ENCODE results near the gene GNPAT. TPM values are rescaled to one million over a fixed set of nuclear protein-coding genes. Genes with fewer than 3 reads are reported as not detected.

GNPAT gene
- total RNA-seq, 1 donor from 2014 or later = 20.6 TPM

DNA sequence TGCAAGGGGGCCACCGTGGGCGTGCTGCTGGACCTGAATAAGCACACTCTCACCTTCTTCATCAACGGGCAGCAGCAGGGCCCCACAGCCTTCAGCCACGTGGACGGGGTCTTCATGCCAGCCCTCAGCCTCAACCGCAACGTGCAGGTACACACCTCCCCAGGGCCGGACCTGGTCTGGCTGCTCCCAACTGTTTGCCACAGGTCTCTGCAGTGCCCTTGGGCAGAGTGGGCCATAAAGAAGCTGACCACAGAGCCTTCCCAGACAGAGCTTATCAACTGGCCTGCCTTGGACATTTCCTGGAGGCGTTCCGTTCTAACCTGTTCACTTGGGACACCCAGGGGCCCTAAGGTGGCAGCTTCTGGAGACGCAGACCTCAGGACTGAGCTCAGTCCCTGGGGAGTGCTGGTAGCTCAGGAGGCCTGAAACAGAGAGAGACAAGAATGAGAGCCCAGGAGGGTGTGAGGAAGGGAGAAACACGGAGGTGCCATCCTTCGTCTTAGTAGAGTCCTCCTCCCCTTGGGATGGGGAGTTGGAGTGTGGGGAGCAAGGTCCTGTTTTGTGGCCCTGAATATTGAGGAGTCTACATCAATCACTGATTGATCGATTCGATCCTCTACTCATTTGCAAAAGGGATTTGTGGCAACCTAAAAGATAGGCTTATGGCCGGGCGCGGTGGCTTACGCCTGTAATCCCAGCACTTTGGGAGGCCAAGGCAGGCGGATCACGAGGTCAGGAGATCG, 27.0 kb upstream of the GNPAT start:
- ATAC-seq = no peak

DNA sequence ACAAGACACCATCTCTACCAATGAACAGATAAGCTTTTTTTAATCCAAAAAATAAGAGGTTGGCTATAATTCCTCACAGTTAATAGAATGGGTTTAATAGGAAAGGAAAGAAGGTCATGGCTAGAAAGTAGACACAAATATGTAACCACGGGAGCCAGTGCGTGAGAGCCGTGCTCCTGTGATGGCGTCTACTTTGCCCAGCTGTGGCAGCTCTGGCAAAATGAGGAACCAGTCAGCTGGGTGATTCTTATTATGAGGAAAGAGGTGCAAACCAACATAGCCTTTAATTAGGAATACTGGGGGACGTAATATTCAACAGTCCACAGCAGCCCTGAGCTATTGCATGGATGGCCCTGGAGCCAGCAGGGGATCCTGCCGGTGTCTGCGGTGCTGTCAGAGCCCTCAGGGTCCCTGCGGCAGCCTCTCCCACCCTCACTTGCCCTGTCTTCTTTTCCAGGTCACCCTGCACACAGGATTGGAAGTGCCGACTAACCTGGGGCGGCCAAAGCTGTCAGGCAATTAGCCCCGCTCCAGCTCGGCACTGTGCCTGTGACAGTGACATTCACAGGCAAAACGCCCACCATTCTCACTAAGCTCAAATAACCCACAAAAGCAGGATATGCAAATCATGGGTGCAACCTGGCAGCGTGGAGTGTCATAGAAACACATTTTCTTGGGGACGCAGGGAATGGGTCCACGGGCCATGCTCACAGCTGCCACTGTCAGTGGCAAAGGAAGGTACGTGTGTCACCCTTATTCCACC, 25.9 kb upstream of the GNPAT start:
- no peak for ATAC-seq

DNA sequence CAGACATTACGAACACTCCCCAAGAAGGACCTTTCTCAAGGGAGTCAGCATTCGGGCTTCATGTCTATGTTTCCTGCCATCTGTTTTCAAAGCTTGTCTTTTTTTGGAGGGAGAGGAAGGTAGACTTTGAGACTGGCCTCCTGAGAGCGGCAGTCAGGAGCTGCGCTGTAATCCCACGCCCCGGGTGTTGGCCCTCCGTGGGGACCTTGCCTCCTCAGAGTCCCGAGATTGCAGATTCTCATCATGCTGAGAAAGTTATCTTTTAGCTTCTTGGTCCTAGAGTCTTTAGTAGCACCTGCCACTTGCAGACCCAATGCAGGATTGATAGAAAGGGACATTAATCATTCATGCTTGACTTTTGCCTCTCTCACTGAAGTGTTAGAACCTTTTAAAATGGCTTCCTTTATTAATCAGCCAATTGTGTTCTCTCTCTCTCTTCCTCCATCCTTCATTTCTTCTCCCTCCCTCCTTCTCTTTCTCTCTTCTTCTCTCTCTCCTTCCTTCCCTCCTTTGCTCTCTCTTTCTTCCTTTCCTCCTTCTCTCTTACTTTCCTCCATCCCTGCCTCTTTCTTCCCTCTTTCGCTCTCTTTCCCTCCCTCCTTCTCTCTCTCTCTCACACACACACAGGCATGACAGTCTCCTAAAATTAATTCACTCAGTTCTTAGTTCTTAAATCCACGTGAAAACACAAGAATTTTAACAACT, 25.2 kb upstream of the GNPAT start:
- ATAC-seq = no peak

DNA sequence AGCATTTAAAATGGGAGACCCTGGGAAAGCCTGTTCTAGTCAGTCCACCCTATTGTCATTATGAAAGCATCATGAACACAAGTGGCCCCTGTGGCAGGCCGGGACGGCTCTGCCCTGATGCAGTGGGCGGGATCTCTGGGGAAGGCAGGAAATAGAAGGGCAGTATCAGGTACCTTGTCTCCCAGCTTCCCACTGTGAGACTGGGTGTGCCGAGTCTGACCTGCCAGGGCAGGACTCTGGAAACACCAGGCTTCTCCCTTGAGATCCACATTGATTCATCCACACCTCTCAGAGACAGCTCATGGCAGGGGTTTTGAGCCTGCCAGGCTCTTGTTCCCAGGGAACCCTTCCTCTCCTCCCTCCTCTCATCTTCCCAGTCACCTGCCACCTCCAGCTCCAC, 24.5 kb upstream of the GNPAT start:
- peak; percentile 86 for ATAC-seq

DNA sequence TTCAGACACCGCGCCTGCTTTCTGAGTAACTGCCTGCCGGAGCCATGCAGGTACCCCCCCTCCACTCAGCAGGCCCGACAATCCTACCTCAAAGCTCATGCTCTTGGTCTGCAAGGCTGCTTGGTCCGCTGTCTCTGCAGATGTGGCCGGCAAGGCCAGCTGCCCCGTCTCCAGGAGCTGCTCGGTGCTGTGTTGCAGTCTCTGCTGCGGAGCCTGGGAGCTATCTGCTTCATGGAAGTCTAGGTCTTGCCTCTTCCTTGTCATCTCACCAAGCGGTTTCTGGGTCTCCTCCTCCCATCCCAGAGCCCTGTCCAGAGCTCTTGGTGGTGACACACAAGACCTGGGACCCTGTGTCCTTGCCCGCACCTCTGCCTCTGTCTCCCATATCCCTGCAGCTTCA, 24.0 kb upstream of the GNPAT start:
- no peak for ATAC-seq

DNA sequence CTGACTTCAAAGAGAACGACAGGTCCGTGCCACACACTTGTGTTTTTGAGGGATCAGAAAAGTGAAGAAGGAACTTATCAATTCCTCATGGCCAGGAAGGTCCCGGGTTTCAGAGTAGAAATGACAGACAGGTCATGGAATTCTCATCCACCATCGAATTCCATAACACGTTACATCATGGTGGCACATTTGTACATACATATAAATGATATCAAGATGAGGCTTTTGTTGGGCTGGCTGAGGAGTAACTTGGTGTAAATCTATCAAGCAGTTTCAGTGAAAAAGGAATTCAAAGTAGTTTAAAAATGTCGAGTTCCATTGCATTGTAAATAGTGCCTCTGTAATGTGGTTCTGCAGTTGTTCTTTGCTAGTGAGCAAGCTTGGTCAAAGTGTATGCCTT, 22.9 kb upstream of the GNPAT start:
- ATAC-seq = no peak

DNA sequence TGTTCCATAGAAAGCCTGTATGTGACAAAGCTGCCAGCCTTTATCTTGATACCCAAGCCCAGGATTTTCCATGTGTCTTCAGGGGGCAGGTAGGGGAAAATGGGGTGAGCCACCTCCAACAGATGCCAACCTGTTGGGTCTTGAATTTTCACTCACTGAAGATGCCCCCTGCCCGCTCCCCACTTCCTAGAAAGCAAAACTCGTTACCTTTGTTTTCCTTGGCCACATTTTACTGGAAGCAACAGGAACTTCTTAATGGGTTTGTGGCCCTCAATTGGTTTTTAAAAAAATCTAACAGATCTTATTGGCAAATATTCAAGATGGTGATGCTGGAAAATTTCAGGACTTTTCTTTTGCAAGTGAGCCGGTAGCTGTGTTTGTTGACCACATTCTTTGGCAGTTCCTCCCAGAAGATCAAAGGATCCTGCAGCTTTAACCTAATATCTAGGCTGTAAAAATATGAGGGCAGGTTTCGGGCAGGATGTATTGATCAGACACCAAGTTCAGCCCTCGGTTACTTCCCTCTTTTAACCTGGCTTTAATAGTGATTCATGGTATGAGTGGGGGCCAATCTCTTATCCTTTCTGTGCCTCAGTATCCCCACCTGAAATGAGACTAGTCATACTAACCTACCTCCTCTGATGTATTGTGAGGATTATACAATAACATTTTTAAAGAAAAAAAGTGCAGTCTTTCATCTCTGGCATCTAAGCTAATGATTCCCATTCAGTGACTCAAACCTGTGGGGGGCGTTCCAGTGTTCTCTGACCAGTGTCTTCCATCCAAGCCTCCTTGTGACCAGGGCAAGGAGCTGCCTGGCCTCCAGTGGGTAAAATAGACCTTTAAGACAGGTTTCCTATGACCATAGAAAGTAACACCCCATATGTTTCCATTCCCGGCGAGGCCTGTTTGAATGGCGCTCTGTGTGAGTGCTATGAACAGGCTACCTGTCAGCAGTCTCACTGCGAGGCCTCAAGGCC, 21.3 kb upstream of the GNPAT start:
- no peak for ATAC-seq

DNA sequence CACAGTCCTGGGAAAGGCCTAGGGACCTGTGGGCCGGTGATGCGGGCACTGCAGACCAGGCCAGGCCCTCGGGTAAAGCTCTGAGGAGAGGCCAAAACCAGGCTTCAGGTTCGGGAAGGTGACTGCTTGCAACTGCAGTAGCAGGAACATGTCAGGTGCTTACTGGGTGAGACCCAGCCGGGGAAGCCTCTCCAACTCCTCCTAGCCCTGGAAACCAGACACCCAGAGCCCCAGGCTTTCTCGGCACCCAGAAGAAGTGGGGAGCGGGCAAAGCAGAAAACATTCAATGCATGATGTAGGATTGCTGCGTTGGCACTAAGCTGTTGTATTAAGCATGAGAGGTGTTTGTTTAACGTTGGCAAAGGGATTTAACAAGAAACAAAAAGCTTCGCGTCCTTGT, 20.2 kb upstream of the GNPAT start:
- ATAC-seq = no peak

DNA sequence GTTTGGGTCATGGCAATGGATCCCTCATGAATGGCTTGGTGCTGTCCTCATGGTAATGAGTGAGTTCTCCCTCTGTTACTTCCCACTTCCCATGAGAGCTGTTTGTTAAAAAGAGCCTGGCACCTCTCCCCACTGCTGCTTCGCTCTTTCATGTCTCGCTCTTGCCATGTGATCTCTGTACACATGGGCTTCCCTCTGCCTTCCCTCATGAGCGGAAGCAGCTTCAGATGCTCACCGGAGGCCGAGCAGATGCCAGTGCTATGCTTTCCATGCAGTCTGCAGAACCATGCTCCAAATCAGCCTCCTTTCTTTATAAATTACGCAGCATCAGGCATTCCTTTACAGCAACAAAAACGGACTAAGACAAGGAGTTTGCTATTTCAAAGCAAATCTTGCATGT, 14.9 kb upstream of the GNPAT start:
- no peak for ATAC-seq

DNA sequence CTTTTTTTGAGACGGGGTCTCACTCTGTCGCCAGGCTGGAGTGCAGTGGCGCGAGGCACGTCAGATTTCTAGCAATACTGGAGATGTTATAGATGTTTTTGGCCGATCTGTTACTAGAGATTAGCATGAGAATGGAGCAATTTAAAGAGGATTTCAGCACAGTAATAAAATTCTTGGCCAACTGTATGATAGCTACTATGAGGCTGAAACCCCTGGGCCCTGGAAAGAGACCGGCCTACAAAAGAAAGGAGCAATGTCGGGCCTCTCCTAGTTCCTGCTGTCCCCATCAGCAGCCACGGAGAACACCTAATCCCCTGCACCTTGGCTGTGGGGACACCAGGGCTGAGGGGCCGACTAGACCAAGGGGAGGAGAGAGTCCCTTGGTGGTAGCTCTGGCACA, 9.5 kb upstream of the GNPAT start:
- ATAC-seq = no peak

DNA sequence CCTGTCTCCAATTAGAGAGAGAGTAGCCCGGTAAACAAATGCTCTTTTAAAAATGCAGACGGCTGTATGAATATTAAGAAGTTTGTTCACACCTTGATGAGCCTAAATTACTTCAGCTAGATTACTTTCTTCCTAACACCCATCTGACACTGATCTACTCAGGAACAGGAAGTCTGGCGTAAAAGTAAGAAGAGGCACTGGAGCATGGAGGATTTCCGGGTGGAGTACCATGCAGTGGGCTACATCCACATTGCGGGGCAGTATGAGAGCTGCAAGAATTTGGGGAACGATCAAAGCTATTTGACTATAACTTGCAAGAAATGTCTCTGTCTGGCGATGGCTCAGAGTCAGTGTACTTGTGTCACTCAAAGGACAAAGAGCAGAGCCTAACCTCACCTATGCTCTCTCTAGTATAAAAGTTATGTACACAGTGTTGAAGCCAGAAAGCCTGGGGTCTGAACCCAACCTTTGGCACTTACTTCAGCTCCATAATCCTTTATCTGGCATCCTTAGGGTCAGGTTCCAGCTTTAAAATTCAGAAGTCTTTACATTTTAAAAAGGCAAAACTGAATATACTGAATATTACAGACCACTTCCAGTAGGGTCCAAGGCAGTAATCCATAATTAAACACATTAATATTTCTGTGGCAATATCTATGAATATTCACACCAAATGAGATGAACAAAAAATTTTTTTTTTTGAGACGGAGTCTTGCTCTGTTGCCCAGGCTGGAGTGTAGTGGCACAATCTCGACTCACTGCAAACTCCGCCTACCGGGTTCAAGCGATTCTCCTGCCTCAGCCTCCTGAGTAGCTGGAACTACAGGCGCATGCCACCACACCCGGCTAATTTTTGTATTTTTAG, 7.9 kb upstream of the GNPAT start:
- ATAC-seq = no peak

DNA sequence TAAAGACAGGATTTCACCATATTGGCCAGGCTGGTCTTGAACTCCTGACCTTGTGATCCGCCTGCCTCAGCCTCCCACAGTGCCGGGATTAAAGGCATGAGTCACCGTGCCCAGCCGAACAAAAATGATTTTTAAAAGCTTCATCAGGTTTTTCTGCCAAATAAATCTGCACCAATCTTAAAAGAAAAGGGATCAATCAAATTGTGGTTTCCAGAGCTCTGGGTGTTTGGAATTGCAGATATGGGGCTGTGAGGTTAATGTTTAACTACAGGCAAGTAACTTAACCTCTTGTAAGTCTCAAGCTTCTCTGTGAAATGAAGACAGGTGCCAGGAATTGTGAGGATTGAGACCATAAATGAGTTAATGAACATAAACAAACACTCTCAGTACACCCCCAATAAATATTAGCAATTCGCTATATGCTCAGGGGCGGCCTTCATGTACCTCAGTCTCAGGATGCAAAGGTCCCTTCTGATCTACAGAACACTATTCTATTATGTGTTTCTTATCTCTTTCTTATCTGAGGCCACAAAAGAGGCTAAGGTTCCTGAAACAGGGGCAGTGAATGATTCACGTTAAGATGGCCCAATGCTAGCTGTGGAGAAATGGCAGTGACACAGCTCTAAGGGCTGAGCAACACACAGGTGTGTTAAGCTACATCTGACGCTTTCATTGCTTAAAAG, 7.1 kb upstream of the GNPAT start:
- no peak for ATAC-seq

DNA sequence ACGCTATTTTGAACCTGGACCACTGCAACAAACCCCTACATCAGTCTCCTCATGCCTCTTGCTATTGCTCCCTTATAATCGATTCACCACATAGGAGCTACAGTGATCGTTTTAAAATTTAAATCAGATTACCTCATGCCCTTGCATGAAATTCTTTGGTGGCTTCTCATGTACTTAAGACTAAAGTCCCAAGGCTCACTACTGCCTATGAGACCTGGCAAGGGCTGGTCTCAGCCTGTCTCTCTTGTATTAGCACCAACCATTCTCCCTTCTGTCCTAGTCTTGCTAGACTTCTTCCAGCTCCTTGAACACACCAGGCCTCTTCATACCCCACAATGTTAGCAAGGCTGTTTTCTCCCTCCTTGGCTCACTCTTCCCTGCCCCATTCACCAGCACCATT, 6.5 kb upstream of the GNPAT start:
- no peak for ATAC-seq

DNA sequence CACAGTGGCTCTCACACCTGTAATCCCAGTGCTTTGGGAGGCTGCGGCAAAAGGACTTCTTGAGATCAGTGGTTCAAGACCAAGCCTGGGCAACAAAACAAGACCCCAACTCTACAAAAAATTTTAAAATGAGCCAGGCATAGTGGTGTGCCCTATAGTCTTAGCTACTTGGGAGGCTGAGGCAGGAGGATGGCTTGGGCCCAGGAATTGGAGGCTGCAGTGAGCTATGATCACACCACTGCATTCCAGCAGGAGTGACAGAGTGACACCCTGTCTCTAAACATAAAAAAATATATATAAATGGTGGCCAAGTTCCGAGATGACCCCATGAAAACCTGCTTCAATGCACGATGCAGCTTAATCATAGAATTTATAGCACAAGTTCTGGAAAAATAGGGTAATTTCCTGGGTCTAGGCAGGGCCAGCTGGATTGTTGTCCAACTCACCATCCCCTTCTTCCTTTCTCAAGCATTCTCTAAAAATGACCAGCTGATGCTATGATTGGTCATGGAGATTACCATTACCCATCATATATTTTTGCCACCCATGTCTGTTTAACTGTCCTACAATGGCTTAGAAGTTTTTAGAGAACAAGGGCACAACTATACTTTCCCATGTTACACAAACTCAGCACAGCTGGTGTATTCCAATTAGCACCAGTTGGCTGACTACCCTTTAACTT, 5.3 kb upstream of the GNPAT start:
- ATAC-seq = no peak

DNA sequence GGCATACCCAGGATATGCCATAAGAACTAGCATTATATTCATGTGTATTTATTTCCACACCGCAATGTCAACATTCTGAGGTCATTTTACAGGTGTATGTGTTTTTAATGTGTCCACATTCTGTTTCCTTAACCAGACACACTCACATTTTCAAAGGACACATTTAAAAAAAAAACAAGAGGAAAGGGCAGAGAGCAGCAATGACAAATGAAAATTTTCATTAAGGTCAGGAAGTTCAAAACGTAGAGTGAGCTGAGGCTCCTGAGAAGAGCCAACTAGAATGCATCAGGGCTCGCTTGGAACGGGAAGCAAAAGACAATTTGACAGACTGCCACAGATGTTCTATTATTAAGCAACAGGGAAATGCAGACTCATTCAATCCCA, 4.8 kb upstream of the GNPAT start:
- no peak for ATAC-seq

DNA sequence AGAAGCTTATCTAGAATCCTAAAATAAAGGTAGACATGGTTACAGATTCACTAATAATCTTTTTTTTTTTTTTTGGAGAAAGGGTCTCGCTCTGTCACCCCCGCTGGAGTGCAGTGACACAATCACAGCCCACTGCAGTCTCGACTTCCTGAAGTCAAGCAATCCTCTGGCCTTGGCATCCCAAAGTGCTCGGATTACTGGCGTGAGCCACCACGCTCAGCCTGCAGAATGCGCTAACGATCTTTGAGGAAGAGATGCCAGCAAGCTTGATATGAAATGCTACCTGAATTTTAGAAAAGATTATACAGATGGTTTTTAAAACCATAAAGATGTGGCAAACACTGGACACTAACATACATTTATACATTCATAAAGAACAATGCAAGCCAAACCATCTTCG, 4.1 kb upstream of the GNPAT start:
- no peak for ATAC-seq

DNA sequence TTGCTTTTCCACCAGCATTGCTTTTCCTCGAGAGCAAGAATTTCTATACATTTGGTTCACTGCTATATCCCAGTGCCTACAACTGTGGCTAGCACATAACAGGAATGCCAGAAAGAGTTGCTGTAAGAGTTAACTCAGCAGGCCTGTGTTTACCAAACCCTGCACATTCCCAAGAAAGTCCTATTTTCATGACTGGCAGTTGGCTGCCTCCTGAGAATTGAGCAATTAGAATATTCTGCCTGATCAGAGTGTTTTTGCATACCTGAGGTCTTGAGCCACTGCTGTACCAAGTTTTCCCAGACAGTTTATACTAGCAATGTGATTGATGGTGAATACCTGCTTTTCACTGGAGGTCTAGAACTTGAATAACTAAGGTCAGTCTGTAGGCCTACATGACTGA, 2.7 kb upstream of the GNPAT start:
- ATAC-seq = no peak

DNA sequence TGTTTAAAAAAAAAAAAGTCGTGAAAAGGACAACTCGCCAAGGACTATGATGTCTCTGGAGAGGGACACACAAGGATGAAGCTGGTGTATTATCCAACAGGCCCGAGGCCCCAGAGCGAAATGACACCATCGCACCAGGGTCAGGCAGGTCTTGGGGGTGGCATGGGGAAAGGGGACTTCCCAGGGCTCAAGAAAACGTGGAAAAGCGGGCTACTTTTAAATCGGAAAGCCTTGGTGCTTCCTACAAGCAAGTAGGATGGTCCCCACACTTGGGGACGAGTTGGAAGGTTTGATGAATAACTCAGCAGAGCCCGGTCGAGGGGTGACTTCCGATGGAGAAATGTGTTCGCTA, 505 bp upstream of the GNPAT start:
- peak; percentile 21 for ATAC-seq

DNA sequence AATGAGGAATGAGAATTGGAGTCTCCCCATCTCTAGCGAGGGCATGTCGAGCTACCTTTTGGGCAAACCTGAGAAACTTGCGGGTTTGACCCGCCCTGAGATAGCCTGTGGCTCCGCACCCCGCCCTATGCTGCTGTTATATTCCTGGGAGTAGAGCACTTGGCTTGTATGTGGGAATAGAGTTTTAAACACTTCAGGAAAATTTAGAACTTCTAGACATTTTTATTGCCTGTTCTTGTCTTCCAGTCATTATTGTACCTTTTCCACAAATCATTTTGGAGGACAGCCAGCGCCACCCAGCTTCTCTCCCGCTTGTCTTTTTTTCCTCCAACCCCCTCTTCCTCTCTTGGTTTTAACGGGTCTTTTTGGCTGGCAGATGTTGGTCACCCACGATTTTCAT, 738 bp downstream of the GNPAT start:
- ATAC-seq = peak; percentile 55

DNA sequence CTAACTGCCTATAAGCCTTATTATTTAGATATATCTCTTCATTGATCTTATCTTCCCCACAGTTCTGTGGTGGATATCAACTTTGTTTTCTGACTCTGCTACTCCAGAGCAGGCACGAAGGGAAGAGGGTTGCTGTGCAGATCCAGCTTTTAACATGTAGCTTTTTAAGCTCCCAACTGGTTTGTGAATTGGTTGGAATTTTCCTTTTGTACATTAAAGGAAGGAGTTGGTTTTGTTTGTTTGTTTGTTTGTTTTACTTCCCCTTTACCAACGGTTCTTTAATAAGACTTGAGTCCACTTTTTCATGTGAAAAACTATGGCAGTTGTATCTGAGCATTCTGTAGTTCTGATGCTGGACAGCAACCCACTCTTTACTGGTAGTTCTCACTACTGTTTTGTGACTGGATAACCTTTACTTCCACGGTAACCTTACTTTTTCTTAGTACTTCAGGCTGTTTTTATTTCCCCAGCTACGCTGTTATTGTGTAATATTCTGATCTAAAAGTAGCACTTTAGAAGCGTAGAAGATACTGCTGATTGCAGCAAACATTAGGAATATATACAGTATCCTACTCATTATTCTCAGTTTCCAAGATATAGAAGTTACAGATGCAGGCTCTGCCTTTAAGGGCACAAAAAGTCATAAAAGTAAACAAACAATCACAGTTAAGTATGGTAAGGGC, 1.6 kb downstream of the GNPAT start:
- no peak for ATAC-seq
